Uterus (tissue), 2 donors: ENCODE measurements around the gene GALNT2.

ENCODE experiments used
- POLR2A ChIP-seq, 2 donors: fragments of 450-650 bp; IDR thresholded peaks; one replicate each; pipeline ENCODE4 v1.6.1; 2016; ENCODE audit warnings: antibody characterized with exemption in 2 of 2, mild to moderate bottlenecking in 1 of 2, moderate library complexity in 1 of 2
- TF ChIP-seq, protein P1 (sequence below), 4 experiments: fragments of 200-600 bp in 2 of 4; fragments of 450-650 bp in 2 of 4; sonication (generic) in 2 of 4; IDR thresholded peaks; one replicate each; pipeline ENCODE4 v1.5.1; 2016 to 2019; ENCODE audit warnings: antibody characterized with exemption in 4 of 4, mild to moderate bottlenecking in 2 of 4, moderate library complexity in 1 of 4

DNA sequence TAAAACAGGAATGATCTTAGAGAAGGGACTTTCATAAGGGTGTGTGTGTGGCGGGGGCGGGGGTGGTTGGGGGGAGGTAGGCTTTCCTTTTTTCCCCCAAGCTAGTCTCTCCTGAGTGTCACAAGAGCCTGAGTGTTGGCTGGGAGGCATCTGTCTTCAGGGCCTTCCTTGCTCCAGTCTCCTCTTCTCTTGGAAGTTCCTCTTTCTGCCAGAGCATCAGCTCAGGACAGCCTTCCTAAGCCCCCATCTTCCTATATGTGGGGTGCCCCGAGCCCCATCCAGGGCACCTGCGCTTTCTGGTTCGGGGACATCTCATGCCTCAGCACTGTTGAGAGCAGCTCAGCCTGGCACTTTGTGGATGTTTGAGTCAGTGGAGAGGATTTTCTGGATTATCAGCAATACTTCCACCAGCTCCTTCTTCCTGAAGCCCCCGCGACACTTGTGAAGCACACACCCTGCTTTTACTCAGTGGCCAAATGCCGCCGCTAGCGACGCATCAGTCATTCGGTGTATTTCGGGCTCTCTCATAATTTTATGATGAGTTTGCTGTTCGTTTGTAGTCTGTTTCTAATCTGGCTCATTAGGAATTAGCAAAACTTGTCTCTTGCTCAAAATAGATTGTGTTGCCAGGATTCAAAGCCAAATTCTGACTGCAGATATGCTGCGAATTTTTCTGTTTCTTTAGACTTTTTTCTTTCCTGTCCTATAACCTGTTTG, 61.7 kb downstream of the GALNT2 start:
- TF ChIP-seq, protein P1, sequence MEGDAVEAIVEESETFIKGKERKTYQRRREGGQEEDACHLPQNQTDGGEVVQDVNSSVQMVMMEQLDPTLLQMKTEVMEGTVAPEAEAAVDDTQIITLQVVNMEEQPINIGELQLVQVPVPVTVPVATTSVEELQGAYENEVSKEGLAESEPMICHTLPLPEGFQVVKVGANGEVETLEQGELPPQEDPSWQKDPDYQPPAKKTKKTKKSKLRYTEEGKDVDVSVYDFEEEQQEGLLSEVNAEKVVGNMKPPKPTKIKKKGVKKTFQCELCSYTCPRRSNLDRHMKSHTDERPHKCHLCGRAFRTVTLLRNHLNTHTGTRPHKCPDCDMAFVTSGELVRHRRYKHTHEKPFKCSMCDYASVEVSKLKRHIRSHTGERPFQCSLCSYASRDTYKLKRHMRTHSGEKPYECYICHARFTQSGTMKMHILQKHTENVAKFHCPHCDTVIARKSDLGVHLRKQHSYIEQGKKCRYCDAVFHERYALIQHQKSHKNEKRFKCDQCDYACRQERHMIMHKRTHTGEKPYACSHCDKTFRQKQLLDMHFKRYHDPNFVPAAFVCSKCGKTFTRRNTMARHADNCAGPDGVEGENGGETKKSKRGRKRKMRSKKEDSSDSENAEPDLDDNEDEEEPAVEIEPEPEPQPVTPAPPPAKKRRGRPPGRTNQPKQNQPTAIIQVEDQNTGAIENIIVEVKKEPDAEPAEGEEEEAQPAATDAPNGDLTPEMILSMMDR (IDR thresholded peaks at IDR 0.05): no peak
- TF ChIP-seq POLR2A (IDR thresholded peaks at IDR 0.05): no peak
